ENCODE results near the gene ZNF316. TPM values are rescaled to one million over a fixed set of nuclear protein-coding genes. Genes with fewer than 3 reads are reported as not detected.

Gene ZNF316
- total RNA-seq, 1 experiment from 2014 or later = 22.2 TPM

DNA sequence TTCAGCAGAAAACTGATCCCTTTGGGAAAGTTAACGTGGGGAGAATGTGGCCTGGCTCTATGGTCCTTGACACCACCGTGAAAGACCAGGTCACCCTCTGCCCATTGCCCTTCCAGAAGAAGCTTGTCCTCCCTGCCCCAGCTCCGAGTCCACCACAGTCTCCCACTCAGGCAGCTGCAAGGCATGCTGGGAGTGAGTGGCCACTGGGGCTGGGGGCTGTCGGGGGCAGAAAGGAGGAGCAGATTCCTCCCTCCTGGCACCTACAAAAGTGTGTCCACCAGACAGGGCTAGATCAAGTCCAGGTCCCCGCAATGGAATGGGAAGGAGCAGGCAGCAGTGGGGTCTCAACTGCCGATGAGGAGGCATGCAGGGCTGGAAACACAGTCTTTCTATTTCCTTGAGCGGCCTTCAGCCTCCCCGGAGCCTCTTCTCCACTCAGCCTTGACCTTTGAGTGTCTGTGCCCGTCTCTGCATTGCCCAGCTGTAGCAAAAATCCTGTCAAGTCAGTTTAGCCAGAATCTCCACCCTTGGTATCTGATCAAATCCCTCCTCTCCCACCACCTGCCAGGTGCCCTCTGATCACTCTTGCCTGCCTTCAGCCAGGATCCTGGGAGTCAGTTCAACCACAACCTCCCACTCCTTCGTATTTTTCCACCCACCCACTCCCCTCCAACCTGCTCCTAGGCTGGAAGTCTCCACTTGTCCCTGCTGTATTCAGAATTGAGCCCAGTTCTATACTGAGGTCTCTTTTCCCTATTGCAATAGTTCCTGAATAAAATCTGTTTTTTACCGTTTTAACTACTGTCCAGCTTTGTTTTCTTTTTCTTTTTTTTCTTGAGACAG is 6.9 kb upstream of the ZNF316 start:
- Mint-ChIP-seq H3K4me1 (no peaks in the 10 kb centered on the region; a peak in 1 of 4 replicates), H3K27me3 (ENCODE audit: low read depth) (0 out of 2 replicates have a peak, but pooled peaks cover 1% of the 10 kb centered on the region), H3K4me3 (no peak overlapping the region), H3K27ac (no peak overlapping the region), H3K36me3 (ENCODE audit: insufficient read depth in 1 of 3, low read depth in 3 of 3) (no peaks in the 10 kb centered on the region), H3K9me3 (no peaks in the 10 kb centered on the region; a peak in 1 of 5 replicates)
- Histone ChIP-seq H3K27me3 (ENCODE audit: insufficient read depth, low read length) (no peaks in the 10 kb centered on the region), H3T11ph (ENCODE audit: low read length) (no peak overlapping the region), H2BK5ac (ENCODE audit: insufficient read length, low read length) (no peak overlapping the region), H3K14ac (ENCODE audit: insufficient read depth, low read length) (no peak overlapping the region), H2BK20ac (ENCODE audit: low read depth, low read length, poor library complexity, severe bottlenecking) (no peak overlapping the region), H3K27ac (ENCODE audit: insufficient read length, low read depth, low read length) (no peak overlapping the region), H2BK12ac (ENCODE audit: insufficient read length, low read depth, low read length) (no peak overlapping the region), H4K8ac (replicated peaks; ENCODE audit: insufficient read length, low read depth, low read length) (no peak overlapping the region), H2AFZ (ENCODE audit: low read length) (no peak overlapping the region), H3K4me2 (ENCODE audit: insufficient read depth, insufficient read length, low read length) (no peak overlapping the region), H3K9me3 (ENCODE audit: control insufficient read depth, low read depth, low read length) (no peaks in the 10 kb centered on the region), H3K4me1 (ENCODE audit: insufficient read depth, low read length) (no peaks in the 10 kb centered on the region), H4K5ac (ENCODE audit: insufficient read length, low read depth, low read length) (no peak overlapping the region), H3K23ac (ENCODE audit: insufficient read length, low read depth, low read length) (no peak overlapping the region), H3K4ac (ENCODE audit: low read depth, low read length) (no peak overlapping the region), H2BK15ac (ENCODE audit: low read depth, low read length) (no peak overlapping the region), H3K18ac (ENCODE audit: insufficient read length, low read depth, low read length) (no peak overlapping the region), H4K20me1 (ENCODE audit: control insufficient read depth, insufficient read depth, insufficient read length) (no peaks in the 10 kb centered on the region), H3K23me2 (ENCODE audit: insufficient read length, low read depth, low read length, poor library complexity, severe bottlenecking) (no peaks in the 10 kb centered on the region), H2BK120ac (ENCODE audit: low read depth, low read length, poor library complexity, severe bottlenecking) (no peak overlapping the region), H3K9ac (ENCODE audit: extremely low read depth, insufficient read length, low read length) (no peak overlapping the region), H4K91ac (ENCODE audit: insufficient read length, low read depth, low read length) (no peak overlapping the region), H2AK5ac (ENCODE audit: insufficient read length, low read length) (no peak overlapping the region), H3K79me1 (ENCODE audit: insufficient read depth, low read depth, low read length, poor library complexity, severe bottlenecking) (no peaks in the 10 kb centered on the region), H3K79me2 (ENCODE audit: insufficient read depth, low read length) (no peaks in the 10 kb centered on the region), H3K56ac (ENCODE audit: insufficient read length, low read depth, low read length) (no peak overlapping the region)
- WGBS (ENCODE audit: extremely low coverage, insufficient read length, low lambda C conversion rate) = no CpG with 5 or more reads among the region's 11 CpGs
- no peak for DNase-seq
- TF ChIP-seq, protein P1, sequence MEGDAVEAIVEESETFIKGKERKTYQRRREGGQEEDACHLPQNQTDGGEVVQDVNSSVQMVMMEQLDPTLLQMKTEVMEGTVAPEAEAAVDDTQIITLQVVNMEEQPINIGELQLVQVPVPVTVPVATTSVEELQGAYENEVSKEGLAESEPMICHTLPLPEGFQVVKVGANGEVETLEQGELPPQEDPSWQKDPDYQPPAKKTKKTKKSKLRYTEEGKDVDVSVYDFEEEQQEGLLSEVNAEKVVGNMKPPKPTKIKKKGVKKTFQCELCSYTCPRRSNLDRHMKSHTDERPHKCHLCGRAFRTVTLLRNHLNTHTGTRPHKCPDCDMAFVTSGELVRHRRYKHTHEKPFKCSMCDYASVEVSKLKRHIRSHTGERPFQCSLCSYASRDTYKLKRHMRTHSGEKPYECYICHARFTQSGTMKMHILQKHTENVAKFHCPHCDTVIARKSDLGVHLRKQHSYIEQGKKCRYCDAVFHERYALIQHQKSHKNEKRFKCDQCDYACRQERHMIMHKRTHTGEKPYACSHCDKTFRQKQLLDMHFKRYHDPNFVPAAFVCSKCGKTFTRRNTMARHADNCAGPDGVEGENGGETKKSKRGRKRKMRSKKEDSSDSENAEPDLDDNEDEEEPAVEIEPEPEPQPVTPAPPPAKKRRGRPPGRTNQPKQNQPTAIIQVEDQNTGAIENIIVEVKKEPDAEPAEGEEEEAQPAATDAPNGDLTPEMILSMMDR (conservative IDR thresholded peaks at IDR 0.05) = no peak
